Mesendoderm (in vitro differentiated cells): ENCODE measurements around the gene KRT12.
"Not testable (repeated sequence)": the region's sequence is repeated elsewhere in the genome, so short reads cannot be mapped to it uniquely, and the experiment has no call there.

Experiments used
- DNase-seq: peaks from one replicate; pipeline ENCODE4 v3.0.0; 2013
- H2AK5ac ChIP-seq: 2 replicates; pipeline ENCODE4 v1.6.1; 2013; ENCODE audit warnings: low read length, inconsistent platforms
- H2BK120ac ChIP-seq: 2 replicates; pipeline ENCODE4 v1.6.1; 2013; ENCODE audit warnings: low read depth, mild to moderate bottlenecking, low read length, moderate library complexity, mixed read lengths
- H2BK15ac ChIP-seq: replicated peaks from 2 replicates; pipeline ENCODE4 v1.6.1; 2013; ENCODE audit warnings: low read depth, mild to moderate bottlenecking, moderate library complexity
- H2BK5ac ChIP-seq: 2 replicates; pipeline ENCODE4 v1.6.1; 2013; ENCODE audit warnings: low read length, inconsistent platforms
- H3K18ac ChIP-seq: 2 replicates; pipeline ENCODE4 v1.6.1; 2013; ENCODE audit warnings: mild to moderate bottlenecking, low read length, mixed read lengths
- H3K23ac ChIP-seq: one replicate; pipeline ENCODE4 v1.6.1; 2013; ENCODE audit warnings: low read length
- H3K27ac ChIP-seq: 2 replicates; pipeline ENCODE4 v1.5.1; 2013; ENCODE audit warnings: low read depth, mild to moderate bottlenecking, inconsistent platforms, low read length, moderate library complexity
- H3K27me3 ChIP-seq: 2 replicates; pipeline ENCODE4 v1.6.1; 2013; ENCODE audit warnings: low read length, control low read depth, mild to moderate bottlenecking, inconsistent platforms; ENCODE audit not compliant: insufficient read depth, poor library complexity
- H3K36me3 ChIP-seq: 2 replicates; pipeline ENCODE4 v1.6.1; 2013; ENCODE audit warnings: low read length, inconsistent platforms; ENCODE audit not compliant: control insufficient read depth, insufficient read depth
- H3K4ac ChIP-seq: one replicate; pipeline ENCODE4 v1.6.1; 2013; ENCODE audit warnings: low read depth, mild to moderate bottlenecking, low read length, moderate library complexity
- H3K4me1 ChIP-seq: 2 replicates; pipeline ENCODE4 v1.6.1; 2013; ENCODE audit warnings: low read depth, low read length, inconsistent platforms; ENCODE audit not compliant: control insufficient read depth
- H3K4me2 ChIP-seq: 2 replicates; pipeline ENCODE4 v1.6.1; 2013; ENCODE audit warnings: low read length
- H3K4me3 ChIP-seq: 2 replicates; pipeline ENCODE4 v1.5.1; 2013; ENCODE audit warnings: mild to moderate bottlenecking, low read length
- H3K56ac ChIP-seq: one replicate; pipeline ENCODE4 v1.6.1; 2013; ENCODE audit warnings: low read length
- H3K79me1 ChIP-seq: 2 replicates; pipeline ENCODE4 v1.6.1; 2013; ENCODE audit warnings: low read length, inconsistent platforms
- H3K79me2 ChIP-seq: 2 replicates; pipeline ENCODE4 v1.6.1; 2013; ENCODE audit warnings: mild to moderate bottlenecking, low read length; ENCODE audit not compliant: control insufficient read depth, insufficient read depth
- H3K9ac ChIP-seq: 2 replicates; pipeline ENCODE4 v1.6.1; 2013; ENCODE audit warnings: low read length, inconsistent platforms
- H4K5ac ChIP-seq: one replicate; pipeline ENCODE4 v1.6.1; 2013; ENCODE audit warnings: low read length
- H4K8ac ChIP-seq: one replicate; pipeline ENCODE4 v1.6.1; 2013; ENCODE audit warnings: low read depth, mild to moderate bottlenecking, control low read depth, low read length, moderate library complexity
- WGBS: extraction: QIAGEN DNeasy Blood & Tissue Kit; methylation state at CpG from one replicate; pipeline ENCODE4 v1.1.7; 2013; ENCODE audit warnings: low lambda C conversion rate, missing lambda C conversion rate; ENCODE audit not compliant: insufficient coverage; ENCODE audit errors: extremely low coverage; 5-methylcytosine and 5-hydroxymethylcytosine counted together

The KRT12 gene

DNA sequence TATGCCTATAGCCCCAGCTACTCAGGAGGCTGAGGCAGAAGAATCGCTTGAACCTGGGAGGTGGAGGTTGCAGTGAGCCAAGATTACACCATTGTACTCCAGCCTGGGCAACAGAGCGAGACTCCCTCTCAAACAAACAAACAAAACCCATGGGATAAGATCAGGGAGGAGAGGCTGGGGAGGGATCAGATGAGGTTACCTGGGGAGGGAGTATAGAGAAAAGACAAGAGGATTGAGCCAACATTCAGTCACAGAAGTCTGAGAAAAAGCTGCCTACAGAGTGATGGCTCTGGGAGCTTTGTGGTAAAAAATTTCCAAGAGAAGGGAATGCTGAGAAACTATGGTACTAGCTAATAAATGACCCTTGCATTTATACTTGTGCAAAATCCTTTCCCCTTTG lies 8.4 kb downstream of the KRT12 start:
- not testable (repeated sequence) for H3K4ac ChIP-seq, H2BK15ac ChIP-seq, H3K4me2 ChIP-seq, H3K18ac ChIP-seq, H2AK5ac ChIP-seq, H3K23ac ChIP-seq, H4K5ac ChIP-seq, H3K56ac ChIP-seq, H3K9ac ChIP-seq, H2BK120ac ChIP-seq, H3K27me3 ChIP-seq, H2BK5ac ChIP-seq, H3K36me3 ChIP-seq, H3K4me3 ChIP-seq, H3K27ac ChIP-seq, H3K79me2 ChIP-seq, H3K79me1 ChIP-seq, H4K8ac ChIP-seq, H3K4me1 ChIP-seq, DNase-seq
- WGBS: no CpG with 5 or more reads among the region's 2 CpGs

DNA sequence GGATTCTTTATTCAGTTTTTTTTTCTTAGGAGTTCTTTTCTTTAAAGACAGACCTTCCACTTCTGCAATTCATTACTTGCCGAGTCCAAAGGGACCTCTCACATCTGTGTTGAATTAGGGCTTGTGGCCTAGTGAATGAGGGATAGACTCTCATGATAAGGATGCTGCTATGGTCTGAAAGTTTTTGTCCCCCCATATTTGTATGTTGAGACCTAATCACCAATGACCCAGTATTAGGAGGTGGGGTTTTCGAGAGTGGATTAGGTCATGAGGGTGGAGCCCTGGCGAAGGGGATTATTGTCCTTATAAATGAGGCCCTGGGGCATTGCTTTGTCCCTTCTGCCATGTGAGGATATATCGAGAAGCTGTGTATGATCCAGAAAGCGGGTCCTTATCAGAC lies 9.5 kb downstream of the KRT12 start:
- WGBS: no CpG with 5 or more reads among the region's 5 CpGs
- H3K56ac ChIP-seq: no peak overlapping the region

DNA sequence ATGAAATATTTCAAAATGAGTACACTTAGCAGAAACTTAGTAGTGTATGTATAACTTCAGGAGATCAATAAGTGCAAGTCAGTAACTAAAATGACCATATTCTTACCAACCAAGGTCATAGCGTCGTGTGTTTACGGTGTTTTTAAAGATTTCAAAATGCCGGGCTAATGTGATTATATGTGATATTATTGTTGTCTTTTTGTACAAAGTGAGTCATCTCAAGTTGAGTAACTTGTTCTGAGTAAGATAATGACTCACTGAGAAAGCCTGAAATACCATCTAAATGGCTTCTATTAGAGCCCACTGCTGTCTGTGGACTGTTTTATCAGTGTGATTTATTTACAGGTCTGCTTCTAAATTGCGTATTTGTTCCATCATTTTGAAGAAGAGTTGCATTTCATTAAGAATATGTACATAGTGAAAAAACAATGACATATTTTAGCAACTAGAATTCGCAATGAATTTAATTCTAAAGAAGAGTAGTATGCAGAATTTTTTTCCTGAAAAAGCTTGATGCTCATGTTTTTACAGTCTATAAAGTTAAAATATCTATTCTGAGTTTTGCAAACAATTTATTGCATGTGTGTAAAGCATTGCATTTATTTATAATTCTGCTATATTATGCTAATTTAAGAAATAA lies 12.7 kb downstream of the KRT12 start:
- Histone ChIP-seq H3K4ac (no peak overlapping the region), H3K18ac (no peak overlapping the region), H3K27me3 (no peaks in the 10 kb centered on the region), H2BK15ac (no peak overlapping the region), H3K4me1 (no peaks in the 10 kb centered on the region), H4K5ac (no peak overlapping the region), H2BK120ac (no peak overlapping the region), H3K27ac (no peak overlapping the region), H3K79me2 (no peaks in the 10 kb centered on the region), H3K56ac (no peak overlapping the region), H3K4me3 (no peak overlapping the region), H3K9ac (no peak overlapping the region), H3K23ac (no peak overlapping the region), H2BK5ac (no peak overlapping the region), H4K8ac (no peak overlapping the region), H3K36me3 (no peaks in the 10 kb centered on the region), H3K79me1 (no peaks in the 10 kb centered on the region), H3K4me2 (no peak overlapping the region), H2AK5ac (no peak overlapping the region)
- no CpG with 5 or more reads among the region's 6 CpGs for WGBS
- DNase-seq: no peak

More for the DNA sequence above, 9.5 kb downstream of the KRT12 start:
- Histone ChIP-seq H3K23ac (no peak overlapping the region), H3K27me3 (no peaks in the 10 kb centered on the region), H3K4me2 (no peak overlapping the region), H3K79me1 (no peaks in the 10 kb centered on the region), H3K4me1 (no peaks in the 10 kb centered on the region), H4K8ac (no peak overlapping the region), H2BK5ac (no peak overlapping the region), H3K36me3 (no peaks in the 10 kb centered on the region), H4K5ac (no peak overlapping the region), H2BK120ac (no peak overlapping the region), H3K79me2 (no peaks in the 10 kb centered on the region), H3K4ac (no peak overlapping the region), H2BK15ac (no peak overlapping the region), H3K18ac (peak overlapping the region; percentile 28), H3K4me3 (no peak overlapping the region), H3K9ac (no peak overlapping the region), H3K27ac (no peak overlapping the region), H2AK5ac (no peak overlapping the region)
- DNase-seq: no peak

DNA sequence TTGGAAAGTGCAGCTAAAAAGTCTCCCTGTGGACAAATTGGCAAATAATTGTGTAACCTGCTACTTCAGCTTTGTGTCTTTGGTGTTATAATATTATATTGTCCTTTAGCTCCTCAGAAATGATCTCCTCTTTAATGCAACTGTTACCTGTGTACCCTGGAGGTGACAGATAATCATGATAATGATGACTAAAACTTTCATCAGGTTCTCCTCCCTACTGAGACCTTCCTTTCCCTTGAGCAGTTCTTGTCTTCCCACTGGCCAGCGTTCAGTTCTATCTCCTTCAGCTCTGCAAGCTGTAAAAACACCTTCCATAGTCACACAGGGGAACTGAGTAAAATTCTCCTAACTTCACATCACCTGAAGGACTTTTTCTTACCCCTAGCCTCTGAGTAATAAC lies 14.7 kb downstream of the KRT12 start:
- Histone ChIP-seq H3K18ac (no peak overlapping the region), H3K4ac (no peak overlapping the region), H3K79me2 (no peaks in the 10 kb centered on the region), H3K36me3 (no peaks in the 10 kb centered on the region), H3K27me3 (no peaks in the 10 kb centered on the region), H3K27ac (no peak overlapping the region), H2AK5ac (no peak overlapping the region), H2BK15ac (no peak overlapping the region), H3K4me2 (no peak overlapping the region), H2BK5ac (no peak overlapping the region), H4K5ac (no peak overlapping the region), H3K79me1 (no peaks in the 10 kb centered on the region), H3K23ac (no peak overlapping the region), H4K8ac (no peak overlapping the region), H2BK120ac (no peak overlapping the region), H3K4me1 (no peaks in the 10 kb centered on the region), H3K9ac (no peak overlapping the region), H3K4me3 (no peak overlapping the region), H3K56ac (no peak overlapping the region)
- no peak for DNase-seq
- no CpG with 5 or more reads among the region's 1 CpG for WGBS

DNA sequence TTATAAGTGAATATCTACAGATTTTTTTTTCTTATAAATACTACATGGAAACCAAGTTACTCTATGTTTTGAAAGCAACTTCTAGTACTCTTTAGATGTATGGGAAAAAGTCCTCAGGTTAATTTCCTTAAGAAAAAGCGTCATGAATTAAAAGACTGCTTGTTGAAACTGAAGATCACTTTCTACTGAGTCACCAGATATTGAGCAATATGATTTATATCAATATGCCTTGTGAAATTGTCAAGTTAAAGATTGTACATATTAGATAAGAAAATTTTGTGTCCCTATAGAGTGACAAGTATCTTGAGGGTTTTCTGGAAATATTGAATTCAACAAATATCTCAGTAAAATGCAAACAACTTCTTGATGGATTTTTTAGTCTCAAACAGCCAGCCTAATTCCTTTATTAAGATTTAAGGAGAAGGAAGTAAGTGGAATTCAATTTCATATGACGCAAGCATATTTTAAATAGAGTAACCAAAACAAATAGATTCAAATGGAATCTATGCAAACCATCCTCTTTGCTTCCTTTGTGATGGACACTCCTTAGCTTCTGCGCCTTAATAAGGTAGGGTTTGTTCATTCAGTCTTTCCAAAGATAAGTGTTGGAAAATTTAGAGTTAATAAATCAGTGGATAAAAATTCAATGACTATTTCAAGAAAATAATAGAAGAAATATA lies 16.6 kb downstream of the KRT12 start:
- no peak overlapping the region for H3K18ac ChIP-seq
- no peaks in the 10 kb centered on the region for H3K79me2 ChIP-seq
- no peak for DNase-seq
- no peak overlapping the region for H3K9ac ChIP-seq
- WGBS: no CpG with 5 or more reads among the region's 3 CpGs
- H3K4me2 ChIP-seq: no peak overlapping the region
- no peaks in the 10 kb centered on the region for H3K79me1 ChIP-seq
- no peak overlapping the region for H3K56ac ChIP-seq
- no peak overlapping the region for H2BK120ac ChIP-seq
- H4K5ac ChIP-seq: no peak overlapping the region
- H3K27me3 ChIP-seq: no peaks in the 10 kb centered on the region
- no peak overlapping the region for H2BK15ac ChIP-seq
- H3K27ac ChIP-seq: no peak overlapping the region
- H3K4ac ChIP-seq: no peak overlapping the region
- H3K4me1 ChIP-seq: no peaks in the 10 kb centered on the region
- no peaks in the 10 kb centered on the region for H3K36me3 ChIP-seq
- H4K8ac ChIP-seq: no peak overlapping the region
- no peak overlapping the region for H2AK5ac ChIP-seq
- no peak overlapping the region for H3K4me3 ChIP-seq
- H3K23ac ChIP-seq: no peak overlapping the region
- H2BK5ac ChIP-seq: no peak overlapping the region

DNA sequence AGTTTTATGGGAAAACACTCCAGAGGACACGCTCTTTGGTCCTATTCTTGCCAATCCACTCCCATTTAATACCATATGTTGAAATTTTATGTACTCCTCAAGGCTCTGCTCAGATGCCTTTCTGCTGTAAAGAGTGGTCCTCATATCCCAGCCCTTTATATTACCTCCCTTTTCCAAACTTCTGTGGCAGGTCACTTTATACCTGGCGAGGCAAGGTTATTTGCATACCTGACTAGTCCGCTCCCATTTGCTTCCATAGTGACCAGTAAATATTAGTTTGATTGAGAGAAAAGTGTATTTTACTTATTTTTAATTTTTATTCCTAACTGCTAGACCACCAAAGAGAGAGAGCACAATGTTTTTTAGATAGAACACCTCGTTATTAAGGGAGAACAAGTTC lies 17.3 kb downstream of the KRT12 start:
- Histone ChIP-seq H3K79me2 (no peaks in the 10 kb centered on the region), H3K4ac (no peak overlapping the region), H2AK5ac (no peak overlapping the region), H3K79me1 (no peaks in the 10 kb centered on the region), H3K18ac (no peak overlapping the region), H4K5ac (no peak overlapping the region), H3K36me3 (no peaks in the 10 kb centered on the region), H3K4me3 (no peak overlapping the region), H3K27me3 (no peaks in the 10 kb centered on the region), H3K4me2 (no peak overlapping the region), H3K23ac (no peak overlapping the region), H2BK5ac (no peak overlapping the region), H3K9ac (no peak overlapping the region), H3K4me1 (no peaks in the 10 kb centered on the region), H3K27ac (no peak overlapping the region), H2BK120ac (no peak overlapping the region), H4K8ac (no peak overlapping the region), H2BK15ac (no peak overlapping the region), H3K56ac (no peak overlapping the region)
- no peak for DNase-seq
- no CpG with 5 or more reads among the region's 4 CpGs for WGBS
